HepG2 (cell line): Measurements from ENCODE around the gene SYNDIG1. TPM values are rescaled to one million over a fixed set of nuclear protein-coding genes. Genes with fewer than 3 reads are reported as not detected.

Source experiments
- ATAC-seq: fragments of 200-7000 bp; cut with Tn5 transposase; 3 replicates; pipeline ENCODE4 v1.9.1; 2020; ENCODE audit warnings: mild to moderate bottlenecking, moderate library complexity
- BruUV-seq: library from RNA; stranded (reverse); fragments of 400-500 nt; replicated peaks from 2 replicates; lab custom pipeline; 2021; lab: Mats Ljungman, UMichigan
- CTCF ChIA-PET: fragments of 300-600 bp; formaldehyde crosslinking; extraction: SDS; loops from one replicate; lab custom pipeline; 2021; ENCODE audit warnings: low total read pairs, inconsistent platforms, low intra/inter-chr PET ratio; lab: Yijun Ruan, JAX
- POLR2A ChIA-PET: fragments of 350-600 bp; sonication (Branson Sonifier 250); formaldehyde crosslinking; loops from one replicate; lab custom pipeline; 2020; ENCODE audit warnings: antibody characterized with exemption, inconsistent platforms; lab: Yijun Ruan, JAX
- DNase-seq: peaks from one replicate; pipeline ENCODE4 v3.0.0-alpha.2; 2015; ENCODE audit warnings: low spot score
- FAIRE-seq: peaks from 3 replicates; lab custom pipeline; 2011; peaks lifted over from hg19 to GRCh38; lab: Jason Lieb, UNC
- H2AFZ ChIP-seq: one replicate; pipeline ENCODE4 v1.6.1; 2011; ENCODE audit warnings: low read length, inconsistent platforms
- H3K27ac ChIP-seq: fragments of 300-600 bp; 3 replicates; pipeline ENCODE4 v1.8.0; 2011; ENCODE audit warnings: mixed run types, mild to moderate bottlenecking, mixed read lengths, low read length, inconsistent platforms; ENCODE audit not compliant: insufficient read depth; ENCODE audit errors: extremely low read length
- H3K27me3 ChIP-seq, 2 experiments: fragments of 200-600 bp in 1 of 2; 2 replicates in 1 of 2; 3 replicates in 1 of 2; pipeline versions ENCODE4 v1.6.0 to v1.8.0; 2011; ENCODE audit warnings: low read length in 2 of 2, mild to moderate bottlenecking in 2 of 2, moderate library complexity in 2 of 2, inconsistent platforms in 1 of 2; ENCODE audit not compliant: insufficient read depth in 2 of 2, control insufficient read depth in 1 of 2
- H3K36me3 ChIP-seq, 2 experiments: fragments of 200-600 bp in 1 of 2; replicated peaks in 1 of 2; 2 replicates in 1 of 2; 3 replicates in 1 of 2; pipeline versions ENCODE4 v1.5.1 to v1.8.0; 2011; ENCODE audit warnings: low read length in 2 of 2, inconsistent platforms in 1 of 2; ENCODE audit not compliant: insufficient read depth in 2 of 2, control insufficient read depth in 1 of 2
- H3K4me1 ChIP-seq: 2 replicates; pipeline ENCODE4 v1.5.1; 2012; ENCODE audit warnings: low read length, inconsistent platforms; ENCODE audit not compliant: insufficient read depth
- H3K4me2 ChIP-seq: 2 replicates; pipeline ENCODE4 v1.6.0; 2011; ENCODE audit warnings: low read depth, low read length, inconsistent platforms
- H3K4me3 ChIP-seq, 3 experiments: fragments of 200-600 bp in 1 of 3; sonication (generic), shearing (Covaris generic) in 1 of 3; replicated peaks in 1 of 3; 2 replicates each; pipeline ENCODE4 v1.5.1; 2011 to 2016; ENCODE audit warnings: low read length in 3 of 3, inconsistent platforms in 2 of 3, low read depth in 2 of 3, mild to moderate bottlenecking in 2 of 3, control low read depth in 1 of 3, mixed read lengths in 1 of 3; ENCODE audit not compliant: insufficient read depth in 1 of 3
- H3K79me2 ChIP-seq: one replicate; pipeline ENCODE4 v1.6.1; 2011; ENCODE audit warnings: low read length, inconsistent platforms; ENCODE audit not compliant: insufficient read depth
- H3K9ac ChIP-seq: 2 replicates; pipeline ENCODE4 v1.6.0; 2011; ENCODE audit warnings: mild to moderate bottlenecking, low read depth, low read length, inconsistent platforms; ENCODE audit not compliant: insufficient read depth
- H3K9me3 ChIP-seq: 2 replicates; pipeline ENCODE4 v1.5.1; 2012; ENCODE audit warnings: mild to moderate bottlenecking, low read length
- H4K20me1 ChIP-seq: 2 replicates; pipeline ENCODE4 v1.6.0; 2011; ENCODE audit warnings: inconsistent platforms, mild to moderate bottlenecking, low read length, moderate library complexity; ENCODE audit not compliant: insufficient read depth
- PLSCR1 ChIP-seq: sonication (generic); formaldehyde crosslinking; IDR thresholded peaks from 2 replicates; pipeline ENCODE4 v1.5.0; 2020; ENCODE audit warnings: missing genetic modification reagents, mild to moderate bottlenecking, borderline replicate concordance
- SOX6 ChIP-seq, 2 experiments: fragments of 450-650 bp in 1 of 2; sonication (generic) in 1 of 2; formaldehyde crosslinking in 1 of 2; IDR thresholded peaks; 2 replicates each; pipeline versions ENCODE4 v1.4.0 to v1.6.1; 2017 to 2020; ENCODE audit warnings: antibody characterized with exemption in 1 of 2, mild to moderate bottlenecking in 1 of 2, missing genetic modification reagents in 1 of 2
- THAP9 ChIP-seq: sonication (generic); formaldehyde crosslinking; IDR thresholded peaks from 2 replicates; pipeline ENCODE4; 2020; ENCODE audit warnings: missing genetic modification reagents, mild to moderate bottlenecking, borderline replicate concordance
- ZFP62 ChIP-seq: sonication (generic); formaldehyde crosslinking; IDR thresholded peaks from 2 replicates; pipeline ENCODE4 v1.4.0; 2020; ENCODE audit warnings: missing genetic modification reagents
- ZNF639 ChIP-seq: conservative IDR thresholded peaks from 2 replicates; pipeline ENCODE4 v1.6.1; 2018; ENCODE audit warnings: missing genetic modification reagents
- ZNF776 ChIP-seq: sonication (generic); formaldehyde crosslinking; IDR thresholded peaks from 2 replicates; pipeline ENCODE4 v1.4.0; 2020; ENCODE audit warnings: mild to moderate bottlenecking, missing genetic modification reagents
- WGBS: methylation state at CpG from one replicate; pipeline ENCODE4 v1.1.6; 2017; ENCODE audit warnings: low lambda C conversion rate; 5-methylcytosine and 5-hydroxymethylcytosine counted together
- in situ Hi-C: cut with HindIII; loops from 2 replicates; pipeline ENCODE4 v1.10.0; 2017; ENCODE audit warnings: low pct_unique_long_range_greater_than_20kb; ENCODE audit not compliant: extremely low pct_ligation_motif_present
- intact Hi-C: fragments of 100-400 bp; cut with micrococcal nuclease; formaldehyde crosslinking; loops from one replicate; pipeline ENCODE4 v1.10.0; 2022; ENCODE audit not compliant: unreplicated experiment
- polyA plus RNA-seq, 8 experiments: library from polyadenylated mRNA; depleted of rRNA in 3 of 8; stranded (reverse) in 7 of 8; unstranded in 1 of 8; fragments of >200 nt; fragmentation: Illumina TruSeq in 4 of 8; extraction: Trizol in 4 of 8; gene quantifications; 2 replicates each; pipeline versions ENCODE4 v1.2.1 to v1.2.3, GENCODE V29; 2011 to 2016; ENCODE audit warnings: low read depth in 4 of 8, missing spikeins in 1 of 8, mixed read lengths in 1 of 8; ENCODE audit not compliant: insufficient read depth in 1 of 8
- total RNA-seq, 5 experiments: library from RNA; depleted of rRNA; stranded (reverse); fragments of >200 nt; fragmentation: Illumina TruSeq; extraction: Trizol; gene quantifications; 2 replicates each; pipeline ENCODE4 v1.2.3, GENCODE V29; 2016; ENCODE audit warnings: low read depth in 1 of 5

SYNDIG1 gene
- total and polyA plus RNA-seq, 2 of the 13 experiments (the other 11 are each of a cell fraction or from before 2014, with no cell fraction given) = not detected

GRCh38 chr20:24449026-24449720 lies 20.3 kb upstream of the SYNDIG1 start:
- Histone ChIP-seq H3K4me1 (no peaks in the 10 kb centered on the region), H3K79me2 (no peaks in the 10 kb centered on the region), H3K9ac (no peak overlapping the region), H3K4me3 (no peak overlapping the region), H3K9me3 (no peaks in the 10 kb centered on the region), H3K36me3 (no peaks in the 10 kb centered on the region)
- no peak for DNase-seq
- in situ Hi-C loops = no loop called here
- CTCF ChIA-PET = no interaction called here
- no peak for TF ChIP-seq THAP9 (CRISPR knock-in tag)
- TF ChIP-seq, all 625 proteins: peak for 0
- Histone ChIP-seq H3K4me2 (no peak overlapping the region), H2AFZ (no peak overlapping the region), H3K27ac (no peak overlapping the region), H3K27me3 (peaks cover 0 to 18% of the 10 kb centered on the region in 2 experiments; a peak in 2 of 5 replicates), H4K20me1 (no peaks in the 10 kb centered on the region)
- no peak for ATAC-seq
- intact Hi-C loops = no loop called here
- BruUV-seq = no TSS peak
- 40% methylated on average over 9 of the region's 9 CpGs for WGBS
- POLR2A ChIA-PET = no interaction called here
- FAIRE-seq = no peak

GRCh38 chr20:24450177-24450576 lies 19.3 kb upstream of the SYNDIG1 start:
- DNase-seq (no peak), ATAC-seq (no peak), FAIRE-seq (no peak)
- BruUV-seq = no TSS peak
- Histone ChIP-seq H3K27me3 (peaks cover 0 to 22% of the 10 kb centered on the region in 2 experiments; a peak in 2 of 5 replicates), H3K9me3 (no peaks in the 10 kb centered on the region), H3K36me3 (no peaks in the 10 kb centered on the region), H3K27ac (no peak overlapping the region), H3K9ac (no peak overlapping the region), H3K4me3 (no peak overlapping the region), H2AFZ (no peak overlapping the region), H3K4me2 (no peak overlapping the region), H4K20me1 (no peaks in the 10 kb centered on the region), H3K4me1 (no peaks in the 10 kb centered on the region), H3K79me2 (no peaks in the 10 kb centered on the region)
- ChIA-PET CTCF (no interaction called here), POLR2A (no interaction called here)
- in situ Hi-C loops (no loop called here), intact Hi-C loops (no loop called here)
- WGBS = under 1% methylated on average over 2 of the region's 2 CpGs
- TF ChIP-seq SOX6 (IDR thresholded peaks at IDR 0.05) (no peak), SOX6 (CRISPR knock-in tag; IDR thresholded peaks at IDR 0.05) (no peak), ZNF776 (CRISPR knock-in tag) (no peak), PLSCR1 (CRISPR knock-in tag) (no peak), ZFP62 (CRISPR knock-in tag) (no peak), ZNF639 (no peak)
